Stimulated activated CD4-positive, alpha-beta T cell treated with anti-CD3 and anti-CD28 coated beads, Interleukin-12 subunit alpha, Interleukin-12 subunit beta, amount 100 ng/mL, for 4 hours (primary cell): ENCODE measurements around the gene ITPKB.

Source experiments
- DNase-seq: peaks from one replicate; pipeline ENCODE4 v3.0.0-alpha.2; 2020

ITPKB gene

GRCh38 chr1:226682871-226683814, 55.9 kb downstream of the ITPKB start:
- no peak for DNase-seq

- no peak for DNase-seq
These were observed 57.2 kb downstream of the ITPKB start for GRCh38 chr1:226681652-226682493.

- no peak for DNase-seq
These were observed 58.4 kb downstream of the ITPKB start for GRCh38 chr1:226680653-226681052.

- DNase-seq = peak; percentile 80
These were observed 59.1 kb downstream of the ITPKB start for GRCh38 chr1:226679853-226680516.

- DNase-seq = no peak
These were observed 59.8 kb downstream of the ITPKB start for GRCh38 chr1:226679262-226679661.

- no peak for DNase-seq
These were observed 60.4 kb downstream of the ITPKB start for GRCh38 chr1:226678701-226679100.

GRCh38 chr1:226678251-226678650, 60.8 kb downstream of the ITPKB start:
- no peak for DNase-seq

GRCh38 chr1:226677027-226678020, 61.8 kb downstream of the ITPKB start:
- peak; percentile 56 for DNase-seq

GRCh38 chr1:226676381-226676780, 62.7 kb downstream of the ITPKB start:
- no peak for DNase-seq

GRCh38 chr1:226675715-226676357, 63.2 kb downstream of the ITPKB start:
- DNase-seq = no peak

GRCh38 chr1:226674892-226675714, 64.0 kb downstream of the ITPKB start:
- no peak for DNase-seq

GRCh38 chr1:226672339-226672762, 66.7 kb downstream of the ITPKB start:
- DNase-seq = no peak

- DNase-seq = no peak
These were observed 67.8 kb downstream of the ITPKB start for GRCh38 chr1:226671277-226671676.

- no peak for DNase-seq
These were observed 69.0 kb downstream of the ITPKB start for GRCh38 chr1:226670073-226670472.

- DNase-seq = no peak
These were observed 70.9 kb downstream of the ITPKB start for GRCh38 chr1:226668173-226668560.

- no peak for DNase-seq
These were observed 72.4 kb downstream of the ITPKB start for GRCh38 chr1:226666692-226667091.

- no peak for DNase-seq
These were observed 72.9 kb downstream of the ITPKB start for GRCh38 chr1:226666164-226666506.

GRCh38 chr1:226665505-226666163, 73.4 kb downstream of the ITPKB start:
- no peak for DNase-seq

GRCh38 chr1:226664413-226665101, 74.5 kb downstream of the ITPKB start:
- no peak for DNase-seq
